DOHH2 (cell line): ENCODE results near the gene CREB5.

ENCODE experiments used
- EZH2phosphoT487 ChIP-seq: fragments of 200-600 bp; sonication (generic); IDR thresholded peaks from 2 replicates; pipeline ENCODE4 v1.6.1; 2017; ENCODE audit warnings: borderline replicate concordance, mild to moderate bottlenecking, antibody characterized with exemption, low read length, moderate library complexity, mixed read lengths
- TF ChIP-seq, protein P1 (sequence below): fragments of 200-600 bp; sonication (generic); IDR thresholded peaks from one replicate; pipeline ENCODE4 v1.5.1; 2014; ENCODE audit warnings: antibody characterized with exemption, mild to moderate bottlenecking, low read depth, low read length; ENCODE audit not compliant: poor library complexity, severe bottlenecking

DNA sequence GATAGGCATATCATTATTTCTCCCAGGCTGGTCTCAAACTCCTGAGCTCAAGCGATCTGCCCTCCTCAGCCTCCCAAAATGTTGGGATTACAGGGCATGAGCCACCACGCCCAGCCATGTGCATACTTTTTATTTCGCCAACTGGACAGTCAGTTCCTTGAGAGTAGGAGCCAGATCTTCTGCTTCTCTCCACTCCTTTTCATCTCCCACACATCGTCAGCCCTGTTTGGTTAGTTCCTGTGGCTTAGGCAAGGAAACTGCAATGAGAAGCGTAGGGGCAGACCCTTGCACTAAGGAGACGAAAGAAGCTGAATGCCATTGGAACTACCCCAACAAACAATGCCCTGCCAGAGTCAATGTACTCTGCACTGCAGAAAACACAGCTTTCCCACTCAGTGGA, 367.6 kb downstream of the CREB5 start:
- TF ChIP-seq, protein P1, sequence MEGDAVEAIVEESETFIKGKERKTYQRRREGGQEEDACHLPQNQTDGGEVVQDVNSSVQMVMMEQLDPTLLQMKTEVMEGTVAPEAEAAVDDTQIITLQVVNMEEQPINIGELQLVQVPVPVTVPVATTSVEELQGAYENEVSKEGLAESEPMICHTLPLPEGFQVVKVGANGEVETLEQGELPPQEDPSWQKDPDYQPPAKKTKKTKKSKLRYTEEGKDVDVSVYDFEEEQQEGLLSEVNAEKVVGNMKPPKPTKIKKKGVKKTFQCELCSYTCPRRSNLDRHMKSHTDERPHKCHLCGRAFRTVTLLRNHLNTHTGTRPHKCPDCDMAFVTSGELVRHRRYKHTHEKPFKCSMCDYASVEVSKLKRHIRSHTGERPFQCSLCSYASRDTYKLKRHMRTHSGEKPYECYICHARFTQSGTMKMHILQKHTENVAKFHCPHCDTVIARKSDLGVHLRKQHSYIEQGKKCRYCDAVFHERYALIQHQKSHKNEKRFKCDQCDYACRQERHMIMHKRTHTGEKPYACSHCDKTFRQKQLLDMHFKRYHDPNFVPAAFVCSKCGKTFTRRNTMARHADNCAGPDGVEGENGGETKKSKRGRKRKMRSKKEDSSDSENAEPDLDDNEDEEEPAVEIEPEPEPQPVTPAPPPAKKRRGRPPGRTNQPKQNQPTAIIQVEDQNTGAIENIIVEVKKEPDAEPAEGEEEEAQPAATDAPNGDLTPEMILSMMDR: no peak
- no peak for TF ChIP-seq EZH2phosphoT487
